Measurements from ENCODE around the gene ARHGEF3.
A peak's percentile ranks its signal among the peaks of the same experiment; 100 is the strongest.

ARHGEF3 gene

DNA sequence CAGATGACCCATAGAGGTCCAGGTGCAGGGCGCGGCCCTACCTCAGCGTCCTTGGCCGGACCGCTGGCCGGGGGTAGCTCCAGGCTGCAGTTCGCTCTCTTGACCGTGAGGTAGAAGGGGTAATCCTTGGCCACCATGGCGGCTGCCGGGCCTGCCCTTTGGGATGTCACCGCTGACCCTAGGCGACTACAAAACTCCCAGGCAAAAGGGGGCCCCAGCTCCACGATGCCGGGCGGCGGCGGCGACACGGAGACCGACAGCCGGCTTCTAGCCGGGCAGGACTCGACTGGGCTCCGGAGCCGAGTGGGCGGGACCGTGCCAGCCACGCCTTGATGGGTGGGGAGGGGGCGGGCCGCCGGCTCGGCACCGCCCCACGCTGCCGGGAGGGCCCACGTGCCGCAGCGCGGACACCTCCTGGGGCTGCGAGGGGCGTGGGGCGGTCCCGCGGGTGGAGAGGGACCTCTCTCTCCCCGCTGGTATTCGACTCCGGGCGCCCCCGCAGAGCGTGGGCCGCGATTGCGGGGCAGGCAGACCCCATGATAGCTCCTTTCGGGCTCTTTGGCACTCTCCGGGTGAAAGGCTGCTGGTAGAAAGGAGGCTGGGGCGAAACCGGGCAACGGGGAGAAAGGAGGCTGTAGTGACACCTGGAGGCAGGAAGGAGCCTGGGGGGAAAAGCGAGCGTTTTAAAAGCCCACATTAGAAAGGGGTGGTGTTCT, at the start of gene ARHGEF3:
Gene ARHGEF3, minus strand, starts transcription at position 288 of the 716 bp plus-strand sequence. Its CDS starts 151 bp downstream, at position 137.
- DNase-seq (ENCODE audit: low read depth): peak; percentile 35

DNA sequence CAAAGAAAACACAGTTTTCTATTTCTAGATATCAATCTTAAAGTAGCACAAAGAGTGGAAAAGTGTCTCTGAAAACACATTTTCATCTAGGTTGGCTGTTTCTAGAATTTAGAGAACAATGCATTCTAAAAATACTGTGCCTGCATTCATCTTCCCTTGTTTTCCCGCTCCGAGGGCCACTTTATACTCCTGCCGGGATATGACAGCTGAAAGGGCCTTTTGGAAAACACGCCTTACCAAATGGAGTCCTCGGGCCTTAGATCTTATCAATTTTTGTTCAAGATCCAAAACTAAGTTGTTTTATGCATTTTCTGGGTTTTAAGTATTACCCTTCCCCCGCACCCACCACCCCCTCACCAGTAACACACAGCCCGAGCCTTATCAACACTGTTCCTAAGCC, 47.9 kb upstream of the ARHGEF3 start:
- no peak for DNase-seq (ENCODE audit: low read depth)

DNA sequence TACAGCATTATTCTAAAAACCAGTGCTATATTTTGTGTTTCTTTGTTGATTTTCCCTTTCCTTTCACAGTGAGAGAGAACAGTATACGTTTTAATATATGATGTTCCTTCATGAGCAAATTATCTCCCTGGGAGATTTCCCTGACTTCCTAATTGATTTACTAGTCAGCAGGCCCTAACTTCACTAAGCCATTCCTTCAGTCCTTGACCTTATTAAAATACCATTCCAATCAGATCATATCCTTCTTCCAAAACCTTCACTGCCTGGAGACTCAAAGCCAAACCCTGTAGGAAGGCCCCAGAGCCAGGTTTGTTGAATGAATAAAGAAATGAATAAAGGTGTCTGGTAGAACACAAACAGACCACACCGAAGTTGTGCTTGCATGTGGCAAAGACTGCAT, 43.8 kb upstream of the ARHGEF3 start:
- peak; percentile 17 for DNase-seq (ENCODE audit: low read depth)

DNA sequence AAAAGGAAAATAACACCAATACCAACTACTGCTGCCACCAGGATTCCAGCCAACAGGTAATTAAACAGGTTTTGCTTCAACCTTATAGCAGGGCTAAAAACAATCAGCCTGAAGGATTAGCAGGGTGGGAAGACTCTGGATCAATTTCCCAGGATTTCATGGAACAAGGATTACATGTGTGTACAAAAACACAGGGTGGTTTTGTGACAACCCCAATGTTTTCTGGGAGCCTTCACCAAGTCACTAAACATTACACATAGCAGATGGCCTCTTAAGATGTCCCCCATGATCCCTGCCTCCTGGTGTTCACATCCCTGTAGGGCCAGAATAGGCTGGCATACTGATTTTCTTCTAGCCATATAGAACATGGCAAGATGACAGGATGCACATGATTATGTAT, 42.8 kb upstream of the ARHGEF3 start:
- no peak for DNase-seq (ENCODE audit: low read depth)

- DNase-seq (ENCODE audit: low read depth): peak; percentile 27
These were observed 38.3 kb upstream of the ARHGEF3 start for GRCh38 chr3:56839784-56840715.

- DNase-seq (ENCODE audit: low read depth): no peak
These were observed 36.7 kb upstream of the ARHGEF3 start for GRCh38 chr3:56838448-56838847.

- no peak for DNase-seq (ENCODE audit: low read depth)
These were observed 35.6 kb upstream of the ARHGEF3 start for GRCh38 chr3:56837196-56837955.

GRCh38 chr3:56836276-56837163, 34.8 kb upstream of the ARHGEF3 start:
- DNase-seq (ENCODE audit: low read depth): no peak

GRCh38 chr3:56835650-56836227, 34.0 kb upstream of the ARHGEF3 start:
- no peak for DNase-seq (ENCODE audit: low read depth)

DNA sequence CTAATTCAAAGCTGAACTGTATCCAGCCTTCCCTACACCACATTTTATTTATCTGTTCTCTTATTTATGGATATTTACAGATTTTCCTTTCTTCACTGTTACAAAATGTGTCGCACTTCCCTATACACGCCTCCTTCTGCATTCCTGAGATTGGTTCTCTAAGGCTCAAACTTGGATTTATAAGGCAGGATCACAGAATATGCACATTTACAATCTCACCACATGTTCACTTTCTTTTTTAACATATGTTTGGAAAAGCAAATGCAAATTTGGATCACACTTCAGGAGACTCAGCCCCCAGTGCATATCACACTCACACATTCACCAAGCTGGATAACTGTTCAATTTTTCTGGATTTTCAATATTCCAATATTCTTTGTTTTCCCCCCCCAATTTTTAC, 31.8 kb upstream of the ARHGEF3 start:
- no peak for DNase-seq (ENCODE audit: low read depth)

DNA sequence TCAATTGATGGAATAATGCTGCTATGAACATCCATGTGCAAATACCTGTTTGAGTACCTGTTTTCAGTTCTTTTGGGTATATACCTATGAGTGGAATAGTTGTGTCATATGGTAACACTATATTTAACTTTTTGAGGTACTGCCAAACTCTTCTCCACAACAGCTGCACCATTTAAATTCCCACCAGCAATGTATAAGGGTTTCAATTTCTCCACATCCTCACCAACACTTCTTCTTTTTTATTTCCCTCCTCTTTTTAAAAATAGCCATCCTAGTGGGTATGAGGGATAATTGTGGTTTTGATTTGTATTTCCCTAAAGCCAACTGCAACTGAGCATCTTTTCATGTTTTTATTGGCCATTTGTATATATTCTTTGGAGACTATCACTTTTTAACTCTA, 31.3 kb upstream of the ARHGEF3 start:
- no peak for DNase-seq (ENCODE audit: low read depth)

GRCh38 chr3:56831572-56831971, 29.8 kb upstream of the ARHGEF3 start:
- no peak for DNase-seq (ENCODE audit: low read depth)

DNA sequence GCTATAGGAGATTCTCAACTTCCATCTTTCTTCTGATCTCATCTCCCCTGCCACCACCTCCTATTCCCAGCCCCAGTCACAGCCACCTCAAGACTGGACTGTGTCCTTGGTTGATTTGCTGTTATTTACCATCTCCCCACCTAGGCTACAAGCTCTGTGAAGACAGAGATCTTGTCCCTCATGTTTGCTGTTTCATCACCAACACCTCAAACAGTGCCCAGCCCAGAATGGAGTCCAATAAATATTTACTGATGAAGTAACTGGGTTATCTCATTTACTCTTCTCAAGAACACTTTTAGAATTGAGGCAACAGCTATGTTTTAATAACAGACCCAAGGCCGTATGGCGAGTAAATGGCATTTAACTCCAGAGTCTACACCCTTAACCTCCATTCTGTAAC, 29.1 kb upstream of the ARHGEF3 start:
- DNase-seq (ENCODE audit: low read depth): no peak

- no peak for DNase-seq (ENCODE audit: low read depth)
These were observed 27.8 kb upstream of the ARHGEF3 start for GRCh38 chr3:56829533-56829932.

- DNase-seq (ENCODE audit: low read depth): no peak
These were observed 25.3 kb upstream of the ARHGEF3 start for GRCh38 chr3:56826831-56827722.

DNA sequence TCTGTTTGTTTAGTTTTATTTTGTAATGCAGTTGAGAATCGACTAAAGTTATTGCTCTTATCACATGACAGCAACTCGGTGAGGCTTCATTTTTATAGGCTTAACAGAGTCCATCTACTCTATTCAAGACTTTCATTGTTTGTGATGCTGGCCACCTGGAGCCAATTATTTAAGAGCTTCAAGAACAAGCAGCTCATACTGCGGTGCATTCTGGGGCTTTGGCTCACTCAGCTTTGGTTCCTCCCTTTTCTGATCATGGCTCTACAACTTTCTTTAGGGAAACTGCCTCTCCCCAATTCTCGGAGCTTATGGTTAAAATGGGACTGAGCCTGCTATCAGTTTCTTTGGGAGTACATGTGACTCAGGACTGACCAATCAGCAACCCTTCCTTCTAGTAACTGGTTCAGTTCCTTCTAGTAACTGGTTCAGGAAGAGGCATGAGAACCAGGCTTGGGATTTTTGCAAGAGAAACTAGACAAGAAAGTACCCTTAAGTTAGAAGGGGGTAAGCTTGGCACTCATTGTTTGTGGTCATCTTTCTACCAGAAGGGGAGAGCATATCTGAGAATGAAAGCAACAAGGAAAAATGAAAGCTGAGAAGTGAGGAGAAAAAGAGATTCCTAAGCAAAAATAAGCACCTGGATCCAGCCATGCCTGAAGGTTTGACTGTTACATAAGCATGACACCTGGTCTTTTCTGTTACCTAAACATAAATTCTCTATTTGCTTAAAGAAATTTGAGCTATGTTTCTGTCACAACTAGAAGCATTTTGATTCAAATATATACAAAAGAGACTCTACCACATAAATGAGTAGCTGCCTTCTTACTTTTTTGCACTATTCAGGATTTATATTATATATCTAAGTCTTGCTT, 24.1 kb upstream of the ARHGEF3 start:
- DNase-seq (ENCODE audit: low read depth): no peak

DNA sequence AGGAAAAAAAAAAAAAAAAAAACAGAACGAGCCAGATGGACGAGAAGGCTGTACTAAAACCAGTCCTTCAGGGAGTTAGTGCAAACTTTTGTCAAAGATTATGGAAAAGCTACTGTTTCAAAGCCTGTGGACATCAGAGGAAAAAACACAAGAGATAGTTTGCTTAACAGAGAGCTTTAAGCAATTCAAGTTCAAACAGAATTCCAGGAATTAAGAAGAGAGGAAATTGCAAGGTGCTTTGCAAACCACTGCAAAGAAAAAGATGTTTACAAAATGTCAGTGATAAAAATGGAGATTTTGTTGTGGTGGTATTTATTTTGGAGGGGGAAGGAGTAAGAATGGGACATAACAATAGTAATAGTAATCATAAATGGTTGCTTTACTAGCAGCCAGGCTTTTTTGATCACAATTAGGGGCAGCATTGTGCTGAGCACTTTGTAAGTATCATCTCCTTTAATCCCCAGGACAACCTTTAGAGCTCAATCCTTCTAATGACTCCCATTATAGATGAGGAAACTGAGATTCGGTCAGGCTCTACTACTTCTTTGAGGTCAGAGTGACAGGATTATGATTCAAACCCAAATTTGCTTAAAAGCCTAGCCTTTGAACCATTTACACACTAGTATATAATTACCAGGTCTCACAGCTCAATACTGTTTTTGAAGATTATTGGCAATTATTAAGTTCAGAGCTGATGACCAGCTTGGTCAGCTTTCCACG, 22.4 kb upstream of the ARHGEF3 start:
- DNase-seq (ENCODE audit: low read depth): no peak

DNA sequence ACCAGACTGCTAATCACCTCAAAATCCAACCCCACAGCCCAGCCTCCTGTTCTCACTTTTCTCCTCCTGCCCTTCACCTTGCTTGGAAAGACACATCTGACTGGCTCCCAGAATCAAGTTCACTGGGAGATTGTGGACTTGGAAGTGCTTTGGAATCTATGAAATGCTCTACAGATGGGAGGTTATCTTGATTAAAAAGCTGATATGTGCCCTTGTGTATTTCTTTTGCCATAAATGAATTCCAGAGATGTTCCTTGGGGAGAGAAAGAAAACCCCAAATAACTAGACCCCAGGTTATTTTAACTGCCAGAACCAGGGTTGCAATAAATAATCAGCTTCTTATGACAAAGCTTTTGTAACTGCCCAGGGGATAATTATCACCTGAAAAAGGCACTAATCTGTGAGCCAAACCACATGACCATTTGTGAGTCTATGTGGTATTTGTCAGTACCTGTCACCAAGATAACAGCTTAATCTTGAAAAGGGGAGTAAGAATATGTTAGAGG, 21.7 kb upstream of the ARHGEF3 start:
- no peak for DNase-seq (ENCODE audit: low read depth)
